CD4-positive, alpha-beta T cell (primary cell): ENCODE results near the gene ATXN1. TPM values are rescaled to one million over a fixed set of nuclear protein-coding genes. Genes with fewer than 3 reads are reported as not detected.

Experiments
- ATAC-seq: fragments of 200-7000 bp; cut with Tn5 transposase; one replicate; pipeline ENCODE4 v1.10.0; 2022; ENCODE audit warnings: mild to moderate bottlenecking; ENCODE audit not compliant: poor library complexity
- CTCF ChIA-PET: fragments of 350-600 bp; sonication (Branson Sonifier 250); formaldehyde crosslinking; loops from one replicate; lab custom pipeline; 2021; ENCODE audit warnings: antibody characterized with exemption, inconsistent platforms; lab: Charles Lee
- POLR2A ChIA-PET: fragments of 350-600 bp; sonication (Branson Sonifier 250); formaldehyde crosslinking; loops from one replicate; lab custom pipeline; 2021; ENCODE audit warnings: antibody characterized with exemption, inconsistent platforms; lab: Charles Lee
- DNase-seq, 14 experiments: peaks; one replicate each; pipeline ENCODE4 v3.0.0-alpha.2; 2013 to 2020; ENCODE audit warnings: mixed read lengths in 2 of 14
- H3K27ac ChIP-seq, 2 donors: one replicate each; pipeline versions ENCODE4 v1.5.1 to v1.7.0; 2013; ENCODE audit warnings: low read length in 2 of 2, low read depth in 1 of 2, mild to moderate bottlenecking in 1 of 2
- H3K27me3 ChIP-seq, 2 experiments: 1 replicate in 1 of 2; 2 replicates in 1 of 2; pipeline versions ENCODE4 v1.6.1 to v1.7.0; 2013; ENCODE audit warnings: low read length in 2 of 2, control low read depth in 1 of 2, mild to moderate bottlenecking in 1 of 2, moderate library complexity in 1 of 2; ENCODE audit not compliant: insufficient read depth in 2 of 2, control insufficient read depth in 1 of 2
- H3K36me3 ChIP-seq: one replicate; pipeline ENCODE4 v1.6.1; 2013; ENCODE audit warnings: low read length, control low read depth; ENCODE audit not compliant: insufficient read depth
- H3K4me1 ChIP-seq: one replicate; pipeline ENCODE4 v1.6.1; 2013; ENCODE audit warnings: low read length, control low read depth; ENCODE audit not compliant: insufficient read depth
- H3K4me3 ChIP-seq: one replicate; pipeline ENCODE4 v1.5.1; 2013; ENCODE audit warnings: mild to moderate bottlenecking, low read length, moderate library complexity
- H3K9me3 ChIP-seq, 2 experiments: 1 replicate in 1 of 2; 2 replicates in 1 of 2; pipeline versions ENCODE4 v1.6.1 to v1.7.0; 2013; ENCODE audit warnings: low read length in 2 of 2, mild to moderate bottlenecking in 2 of 2, control low read depth in 1 of 2, moderate library complexity in 1 of 2; ENCODE audit not compliant: control insufficient read depth in 1 of 2, insufficient read depth in 1 of 2
- H3K27ac Mint-ChIP-seq: one replicate; pipeline ENCODE4 v1.8.0; 2020; ENCODE audit warnings: mixed read lengths
- H3K27me3 Mint-ChIP-seq: one replicate; pipeline ENCODE4 v1.8.0; 2021; ENCODE audit warnings: mixed read lengths
- H3K36me3 Mint-ChIP-seq: one replicate; pipeline ENCODE4 v1.8.0; 2021; ENCODE audit warnings: low read depth, mixed read lengths
- H3K4me1 Mint-ChIP-seq: one replicate; pipeline ENCODE4 v1.8.0; 2021; ENCODE audit warnings: low read depth, mixed read lengths
- H3K4me3 Mint-ChIP-seq: one replicate; pipeline ENCODE4 v1.8.0; 2020; ENCODE audit warnings: mild to moderate bottlenecking, mixed read lengths
- H3K9me3 Mint-ChIP-seq: one replicate; pipeline ENCODE4 v1.8.0; 2020; ENCODE audit warnings: mixed read lengths
- intact Hi-C, 2 experiments: fragments of 100-400 bp; cut with DNase I in 1 of 2; cut with micrococcal nuclease in 1 of 2; formaldehyde crosslinking; loops; one replicate each; pipeline versions ENCODE4 v1.15.1 to v1.9.0; 2023 to 2025; cut with DNase I, micrococcal nuclease
- total RNA-seq, 174 experiments: library from RNA in 2 of 174; stranded (reverse) in 2 of 174; gene quantifications; one replicate each; pipeline ENCODE4 v1.2.3 and lab custom pipeline; 2021 to 2026
- TF ChIP-seq, protein P1 (sequence below): fragments of 200-600 bp; IDR thresholded peaks from one replicate; pipeline ENCODE4 v1.8.0; 2022; ENCODE audit warnings: antibody characterized with exemption, mild to moderate bottlenecking

The ATXN1 gene
- total RNA-seq, 2 experiments from 2014 or later, result 74.2 to 76.7 TPM

DNA sequence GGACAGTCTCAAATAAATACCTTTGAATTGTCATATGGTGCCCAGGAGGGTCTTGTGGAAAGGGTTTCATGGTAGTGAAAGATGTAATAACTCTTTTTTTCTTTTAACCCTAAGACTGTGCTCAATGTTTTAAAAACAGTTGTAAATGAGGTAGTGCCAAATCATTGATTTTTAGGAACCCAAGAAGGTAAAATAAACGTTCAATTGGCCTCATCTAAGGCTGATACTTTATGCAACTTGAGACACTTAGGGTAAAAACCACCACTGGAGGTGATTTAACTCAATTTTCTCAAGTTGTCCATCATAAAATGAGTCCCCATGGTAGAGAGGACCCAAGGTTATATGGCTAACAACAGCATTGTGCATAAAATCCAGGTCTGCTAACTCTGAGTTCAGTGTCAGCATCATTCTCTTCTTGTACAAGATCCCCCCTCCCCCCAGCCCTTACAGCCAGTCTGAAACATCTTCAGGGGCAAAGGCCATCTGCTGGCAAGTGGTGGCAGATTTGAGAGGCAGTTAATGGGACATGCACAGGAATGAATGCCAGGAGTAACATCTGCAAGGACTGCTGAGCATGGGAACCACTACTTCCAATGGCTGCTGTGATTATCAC, 278.5 kb downstream of the ATXN1 start:
- peaks cover 28% of the 10 kb centered on the region for H3K36me3 Mint-ChIP-seq
- ChIA-PET POLR2A (interaction anchor here (1.0 kb wide), 1 partner anchor 9 kb away, joined by 3 read pairs; no protein-coding TSS in a partner anchor), CTCF (interaction anchor here (0.6 to 1.0 kb wide), 2 partner anchors 31 to 71 kb away, joined by 3 read pairs; no protein-coding TSS in a partner anchor)

DNA sequence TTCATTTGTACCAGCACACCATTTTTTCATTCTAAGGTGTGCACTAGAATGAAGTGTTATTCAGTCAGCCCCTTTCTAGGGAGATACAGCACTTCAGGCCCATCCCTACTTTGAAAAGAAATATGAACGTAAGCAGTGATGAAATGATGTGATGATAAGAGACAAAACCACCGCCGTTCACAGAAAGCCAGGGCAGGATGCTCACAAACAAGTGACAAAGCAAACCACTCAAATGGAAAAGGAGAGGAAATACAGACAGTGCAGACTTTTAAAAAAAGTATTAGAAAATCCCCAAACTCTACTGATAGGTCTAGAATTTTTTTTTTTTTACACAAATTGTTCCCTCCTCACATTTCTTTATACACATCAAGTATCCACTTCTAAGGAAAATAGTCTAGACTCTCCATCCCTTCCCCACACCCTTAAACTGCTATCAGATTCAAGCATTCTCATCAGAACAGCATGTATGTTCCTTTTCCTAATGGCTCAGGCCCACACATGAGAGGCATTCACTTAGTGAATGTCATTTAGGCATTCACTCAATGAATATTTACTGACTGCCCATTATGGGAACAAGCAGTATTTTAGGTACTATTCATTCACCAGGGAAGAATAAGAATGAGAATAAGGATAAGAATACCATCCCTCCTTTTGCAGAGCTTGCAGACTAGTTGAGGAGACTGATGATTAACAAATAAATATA, 279.4 kb downstream of the ATXN1 start:
- Histone ChIP-seq H3K4me1 (peaks cover 60% of the 10 kb centered on the region), H3K9me3 (no peaks in the 10 kb centered on the region), H3K27ac (peak overlapping the region; percentile 71 to 75), H3K4me3 (no peak overlapping the region), H3K36me3 (peaks cover 20% of the 10 kb centered on the region), H3K27me3 (no peaks in the 10 kb centered on the region)
- peaks cover 28% of the 10 kb centered on the region for H3K36me3 Mint-ChIP-seq
- ATAC-seq (peak; percentile 82), DNase-seq (peak; percentile 24 to 93 (median 52))
- POLR2A ChIA-PET, result interaction anchor here (1.0 to 1.1 kb wide), 2 partner anchors 8 to 61 kb away, joined by 3 to 4 read pairs; no protein-coding TSS in a partner anchor
- H3K27me3 Mint-ChIP-seq, result no peaks in the 10 kb centered on the region
- peak overlapping the region; percentile 88 for H3K27ac Mint-ChIP-seq
- CTCF ChIA-PET, result interaction anchor here (0.6 to 1.5 kb wide), 7 partner anchors 14 to 150 kb away, joined by 3 read pairs; no protein-coding TSS in a partner anchor
- H3K9me3 Mint-ChIP-seq, result peaks cover 2% of the 10 kb centered on the region
- peaks cover 73% of the 10 kb centered on the region for H3K4me1 Mint-ChIP-seq
- TF ChIP-seq, protein P1, sequence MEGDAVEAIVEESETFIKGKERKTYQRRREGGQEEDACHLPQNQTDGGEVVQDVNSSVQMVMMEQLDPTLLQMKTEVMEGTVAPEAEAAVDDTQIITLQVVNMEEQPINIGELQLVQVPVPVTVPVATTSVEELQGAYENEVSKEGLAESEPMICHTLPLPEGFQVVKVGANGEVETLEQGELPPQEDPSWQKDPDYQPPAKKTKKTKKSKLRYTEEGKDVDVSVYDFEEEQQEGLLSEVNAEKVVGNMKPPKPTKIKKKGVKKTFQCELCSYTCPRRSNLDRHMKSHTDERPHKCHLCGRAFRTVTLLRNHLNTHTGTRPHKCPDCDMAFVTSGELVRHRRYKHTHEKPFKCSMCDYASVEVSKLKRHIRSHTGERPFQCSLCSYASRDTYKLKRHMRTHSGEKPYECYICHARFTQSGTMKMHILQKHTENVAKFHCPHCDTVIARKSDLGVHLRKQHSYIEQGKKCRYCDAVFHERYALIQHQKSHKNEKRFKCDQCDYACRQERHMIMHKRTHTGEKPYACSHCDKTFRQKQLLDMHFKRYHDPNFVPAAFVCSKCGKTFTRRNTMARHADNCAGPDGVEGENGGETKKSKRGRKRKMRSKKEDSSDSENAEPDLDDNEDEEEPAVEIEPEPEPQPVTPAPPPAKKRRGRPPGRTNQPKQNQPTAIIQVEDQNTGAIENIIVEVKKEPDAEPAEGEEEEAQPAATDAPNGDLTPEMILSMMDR, result no peak
- intact Hi-C loops, result loop anchor here in 1 of 2 experiments (2.0 to 5.0 kb wide), 3 partner anchors 61 to 280 kb away; partner anchors contain the start of gene ATXN1
- peak overlapping the region; percentile 21 for H3K4me3 Mint-ChIP-seq

More for the DNA sequence above, 278.5 kb downstream of the ATXN1 start:
- no peaks in the 10 kb centered on the region for H3K9me3 ChIP-seq
- DNase-seq, result peak in 2 of 14 experiments; percentile 50 to 62
- Mint-ChIP-seq H3K4me3 (peak overlapping the region; percentile 64), H3K9me3 (peaks cover 2% of the 10 kb centered on the region), H3K4me1 (peaks cover 74% of the 10 kb centered on the region), H3K27me3 (no peaks in the 10 kb centered on the region), H3K27ac (peak overlapping the region; percentile 88)
- H3K27ac ChIP-seq, result peak overlapping the region; percentile 71 to 75
- peaks cover 54% of the 10 kb centered on the region for H3K4me1 ChIP-seq
- H3K36me3 ChIP-seq, result peaks cover 16% of the 10 kb centered on the region
- H3K4me3 ChIP-seq, result no peak overlapping the region
- H3K27me3 ChIP-seq, result no peaks in the 10 kb centered on the region
- ATAC-seq, result no peak
- TF ChIP-seq, protein P1, result no peak
- intact Hi-C loops, result loop anchor here in 1 of 2 experiments (1.0 to 5.0 kb wide), 4 partner anchors 9 to 279 kb away; partner anchors contain the start of gene ATXN1

DNA sequence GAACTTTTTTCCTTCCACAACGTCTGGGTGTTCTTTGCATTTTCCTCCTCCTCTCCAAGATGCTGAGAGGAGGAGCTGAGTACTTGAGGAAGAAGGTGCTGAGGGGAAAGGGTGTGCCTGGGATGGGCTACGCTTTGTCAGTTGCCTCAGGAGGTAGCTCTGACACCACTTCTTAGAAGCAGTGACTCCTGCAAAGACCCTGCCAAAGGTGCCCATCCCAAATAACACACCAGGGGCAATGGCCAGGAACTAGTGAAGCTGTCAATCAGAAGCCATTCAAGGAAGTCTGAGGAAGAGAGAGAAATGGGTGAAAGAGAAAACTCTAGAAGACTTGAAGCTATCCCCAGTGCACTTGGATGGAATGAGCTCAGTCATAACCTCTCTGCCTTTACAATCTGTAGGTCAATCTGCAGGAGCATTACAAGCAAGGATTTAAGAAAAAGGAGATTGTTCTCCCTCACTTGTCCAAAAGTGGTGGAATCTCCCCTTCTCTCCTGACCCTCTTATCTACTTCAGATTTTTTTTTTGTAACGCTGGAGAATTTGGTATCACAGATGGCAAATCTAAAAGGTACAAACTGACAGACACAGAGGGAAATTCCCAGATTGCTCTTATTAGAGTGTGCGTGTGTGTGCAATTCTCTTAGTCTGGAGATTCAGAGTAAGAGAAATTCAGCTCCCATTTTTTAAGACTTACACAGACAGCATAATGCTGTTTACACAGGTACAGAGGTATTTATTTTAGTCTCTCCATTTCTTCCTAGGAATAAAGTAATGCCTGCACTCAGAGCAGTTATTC, 280.3 kb downstream of the ATXN1 start:
- Histone ChIP-seq H3K36me3 (peaks cover 20% of the 10 kb centered on the region), H3K27ac (peak overlapping the region; percentile 58 to 69), H3K4me1 (peaks cover 52% of the 10 kb centered on the region), H3K27me3 (no peaks in the 10 kb centered on the region), H3K9me3 (no peaks in the 10 kb centered on the region), H3K4me3 (no peak overlapping the region)
- no peaks in the 10 kb centered on the region for H3K27me3 Mint-ChIP-seq
- ChIA-PET POLR2A (interaction anchor here (1.1 kb wide), 1 partner anchor 61 kb away, joined by 4 read pairs; no protein-coding TSS in a partner anchor), CTCF (interaction anchor here (0.9 to 1.5 kb wide), 6 partner anchors 15 to 282 kb away, joined by 3 read pairs; no protein-coding TSS in a partner anchor)
- peak overlapping the region; percentile 21 for H3K4me3 Mint-ChIP-seq
- intact Hi-C loops, result loop anchor here in 1 of 2 experiments (5.0 kb wide), 1 partner anchor 281 kb away; the partner anchor contains the start of gene ATXN1
- peaks cover 28% of the 10 kb centered on the region for H3K36me3 Mint-ChIP-seq
- DNase-seq (peak in 2 of 14 experiments; percentile 75 to 81), ATAC-seq (peak; percentile 15)
- peaks cover 73% of the 10 kb centered on the region for H3K4me1 Mint-ChIP-seq
- peaks cover 2% of the 10 kb centered on the region for H3K9me3 Mint-ChIP-seq
- peak overlapping the region; percentile 88 for H3K27ac Mint-ChIP-seq
- TF ChIP-seq, protein P1, result no peak
